HG02885 (cell line): Measurements from ENCODE around the gene PRSS12.
"Not testable (repeated sequence)": the region's sequence is repeated elsewhere in the genome, so short reads cannot be mapped to it uniquely, and the experiment has no call there.

Source experiments
- ATAC-seq: cut with Tn5 transposase; IDR thresholded peaks from one replicate; pipeline ENCODE4 v1.9.1; 2021; ENCODE audit warnings: mild to moderate bottlenecking; ENCODE audit not compliant: unreplicated experiment, poor library complexity

Gene PRSS12, protein sequence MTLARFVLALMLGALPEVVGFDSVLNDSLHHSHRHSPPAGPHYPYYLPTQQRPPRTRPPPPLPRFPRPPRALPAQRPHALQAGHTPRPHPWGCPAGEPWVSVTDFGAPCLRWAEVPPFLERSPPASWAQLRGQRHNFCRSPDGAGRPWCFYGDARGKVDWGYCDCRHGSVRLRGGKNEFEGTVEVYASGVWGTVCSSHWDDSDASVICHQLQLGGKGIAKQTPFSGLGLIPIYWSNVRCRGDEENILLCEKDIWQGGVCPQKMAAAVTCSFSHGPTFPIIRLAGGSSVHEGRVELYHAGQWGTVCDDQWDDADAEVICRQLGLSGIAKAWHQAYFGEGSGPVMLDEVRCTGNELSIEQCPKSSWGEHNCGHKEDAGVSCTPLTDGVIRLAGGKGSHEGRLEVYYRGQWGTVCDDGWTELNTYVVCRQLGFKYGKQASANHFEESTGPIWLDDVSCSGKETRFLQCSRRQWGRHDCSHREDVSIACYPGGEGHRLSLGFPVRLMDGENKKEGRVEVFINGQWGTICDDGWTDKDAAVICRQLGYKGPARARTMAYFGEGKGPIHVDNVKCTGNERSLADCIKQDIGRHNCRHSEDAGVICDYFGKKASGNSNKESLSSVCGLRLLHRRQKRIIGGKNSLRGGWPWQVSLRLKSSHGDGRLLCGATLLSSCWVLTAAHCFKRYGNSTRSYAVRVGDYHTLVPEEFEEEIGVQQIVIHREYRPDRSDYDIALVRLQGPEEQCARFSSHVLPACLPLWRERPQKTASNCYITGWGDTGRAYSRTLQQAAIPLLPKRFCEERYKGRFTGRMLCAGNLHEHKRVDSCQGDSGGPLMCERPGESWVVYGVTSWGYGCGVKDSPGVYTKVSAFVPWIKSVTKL

DNA sequence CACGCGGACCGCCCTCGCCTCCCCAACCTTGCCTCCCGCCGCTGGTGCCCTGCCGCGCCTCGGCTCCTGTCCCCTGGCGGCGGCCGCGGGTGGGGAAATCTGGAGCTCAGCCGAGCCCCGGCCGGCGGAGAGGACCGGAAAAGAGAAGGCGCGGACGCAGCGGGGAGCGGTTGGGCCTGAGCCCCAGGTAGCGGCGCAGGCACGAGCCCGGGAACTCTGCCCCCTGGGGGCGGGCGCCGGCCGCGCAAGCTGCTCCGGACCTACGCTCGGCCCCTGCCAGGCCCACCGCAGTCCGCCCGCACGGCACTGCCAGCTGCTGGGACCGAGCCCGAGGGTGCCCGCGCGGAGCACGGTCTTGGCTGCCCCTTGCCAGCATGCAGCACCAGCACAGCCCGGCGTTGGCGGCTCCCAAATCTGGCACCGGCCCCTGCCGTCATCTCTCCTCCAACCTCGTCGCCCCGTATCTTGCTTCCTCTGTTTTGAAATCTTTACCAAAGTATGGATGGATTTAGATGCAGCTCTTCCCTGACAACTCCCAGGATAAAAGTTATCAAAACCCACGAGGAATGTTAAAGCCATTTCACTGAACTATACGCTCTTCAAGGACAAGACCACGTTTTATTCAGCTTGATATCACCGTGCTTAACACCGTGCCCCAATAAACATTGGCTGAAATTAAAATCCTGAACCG, at the start of gene PRSS12:
PRSS12 (minus strand) TSS at position 161 of the 691 bp plus-strand sequence. CDS start 283 bp downstream, outside the sequence.
- ATAC-seq: peak; percentile 98

DNA sequence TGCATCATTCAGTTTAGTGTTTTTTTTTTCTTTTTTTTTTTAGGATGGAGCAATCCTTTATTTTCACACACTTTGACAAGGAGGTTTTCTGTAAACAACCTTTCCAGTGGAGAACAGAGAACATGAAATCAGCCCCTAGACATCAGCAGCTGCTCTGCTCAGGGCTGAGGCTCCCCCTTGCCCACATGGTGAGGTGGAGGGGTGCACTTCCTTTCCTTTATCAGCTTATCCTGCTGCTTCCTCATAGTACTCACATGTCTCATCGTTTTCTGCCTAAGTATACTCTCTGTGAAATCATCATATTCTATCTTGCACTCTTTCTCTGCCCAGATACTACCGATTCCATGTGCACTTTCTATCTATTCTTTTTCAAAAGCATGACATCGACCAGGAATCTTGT, 47.6 kb upstream of the PRSS12 start:
- no peak for ATAC-seq

DNA sequence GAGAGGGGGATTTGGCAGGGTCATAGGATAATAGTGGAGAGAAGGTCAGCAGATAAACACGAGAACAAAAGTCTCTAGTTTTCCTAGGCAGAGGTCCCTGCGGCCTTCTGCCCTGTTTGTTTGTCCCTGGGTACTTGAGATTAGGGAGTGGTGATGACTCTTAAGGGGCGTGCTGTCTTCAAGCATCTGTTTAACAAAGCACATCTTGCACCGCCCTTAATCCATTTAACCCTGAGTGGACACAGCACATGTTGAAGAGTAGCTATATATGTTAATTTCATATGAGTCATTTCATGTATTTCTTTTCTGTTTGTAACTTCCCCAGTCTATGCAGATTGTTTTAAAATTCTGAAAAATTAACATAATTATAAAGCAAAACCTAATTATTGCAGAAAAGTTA, 47.1 kb upstream of the PRSS12 start:
- ATAC-seq: not testable (repeated sequence)

DNA sequence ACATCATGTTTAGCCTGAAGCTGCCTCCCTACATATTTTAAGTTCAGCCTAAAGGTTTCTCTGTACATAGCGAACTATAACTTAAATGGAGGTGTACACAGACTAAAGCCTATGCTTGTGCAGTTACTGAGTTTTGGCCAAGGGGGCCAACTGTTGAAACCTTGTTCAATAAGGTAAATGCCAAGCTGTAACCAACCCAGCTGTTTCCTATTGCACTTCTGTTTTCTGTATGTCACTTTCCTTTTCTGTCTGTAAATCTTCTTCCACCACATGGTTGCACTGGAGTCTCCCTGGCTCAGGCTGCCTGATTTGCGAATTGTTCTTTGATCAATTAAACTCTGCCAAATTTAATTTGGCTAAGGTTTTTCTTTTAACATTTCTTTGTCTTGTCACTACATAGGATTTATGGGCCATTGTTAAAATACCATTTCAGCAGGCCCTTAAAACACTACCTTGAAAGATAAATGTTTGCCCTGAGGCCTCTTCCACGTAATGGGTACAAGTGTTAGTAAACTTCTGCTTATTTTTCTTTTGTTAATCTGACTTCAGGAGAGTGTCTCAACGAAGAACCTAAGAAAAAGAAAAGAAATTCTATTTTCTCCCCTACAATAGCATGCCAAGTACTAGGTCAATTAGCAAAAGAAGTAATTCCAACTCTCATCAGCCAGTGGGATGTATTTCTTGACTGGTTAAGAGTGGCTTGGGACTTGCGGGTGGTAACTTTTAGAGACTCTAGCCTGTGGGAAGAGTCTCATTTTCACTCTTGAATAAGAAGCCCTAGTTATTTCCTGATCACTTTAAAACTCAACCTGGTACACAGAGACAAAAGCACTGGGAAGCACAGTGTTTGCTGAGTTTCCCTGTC, 45.7 kb upstream of the PRSS12 start:
- peak; percentile 85 for ATAC-seq

DNA sequence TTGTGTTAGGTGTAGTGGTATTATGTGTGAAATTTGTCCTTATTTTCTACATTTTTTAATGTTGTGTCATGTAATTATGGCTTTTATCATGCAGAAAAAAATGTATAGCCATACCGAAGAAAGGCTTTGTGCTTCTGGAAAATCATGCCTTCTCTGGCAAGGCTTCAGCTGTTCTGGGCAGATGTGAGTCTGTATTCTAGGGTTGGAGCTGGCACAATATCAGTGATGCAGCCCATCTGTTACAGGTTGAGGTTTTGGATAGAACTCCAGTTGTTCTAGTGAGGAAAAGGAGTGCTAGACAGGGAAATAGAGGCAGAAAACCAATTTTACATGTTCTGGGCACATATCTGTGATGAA, 44.8 kb upstream of the PRSS12 start:
- no peak for ATAC-seq

DNA sequence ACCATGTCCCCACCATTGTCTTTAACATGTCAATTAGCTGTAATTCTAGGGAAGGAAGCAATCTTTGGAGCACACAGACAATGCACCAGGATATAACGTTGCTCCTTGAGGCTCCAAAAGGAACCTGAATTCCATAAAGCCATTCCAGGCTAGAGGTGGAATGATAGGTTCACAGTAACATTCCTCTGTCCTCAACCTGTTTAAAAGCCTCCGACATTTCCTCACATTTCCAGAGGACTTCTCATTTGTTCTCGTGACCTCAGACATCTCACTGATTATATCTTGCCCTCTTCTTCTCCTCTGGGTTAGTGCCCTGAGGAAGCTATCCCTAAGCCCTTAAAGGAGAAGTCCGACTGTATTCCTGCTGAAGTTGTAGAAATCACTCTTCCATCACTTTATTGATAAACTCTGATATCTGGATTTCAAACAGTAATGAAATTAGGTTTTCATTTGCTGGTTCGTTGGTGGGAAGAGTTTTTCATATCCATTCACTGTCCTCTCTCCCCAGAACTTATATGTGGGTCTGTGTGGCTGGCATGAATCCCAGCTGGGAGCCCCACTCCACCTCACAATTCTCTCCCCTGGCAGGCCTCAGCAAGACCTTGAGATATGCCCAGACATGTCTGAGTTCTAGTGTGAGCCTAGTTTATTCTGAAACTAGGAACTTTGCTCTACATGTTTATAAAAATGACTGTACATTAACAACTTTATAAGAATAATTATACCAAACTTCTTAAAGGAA, 44.2 kb upstream of the PRSS12 start:
- no peak for ATAC-seq

DNA sequence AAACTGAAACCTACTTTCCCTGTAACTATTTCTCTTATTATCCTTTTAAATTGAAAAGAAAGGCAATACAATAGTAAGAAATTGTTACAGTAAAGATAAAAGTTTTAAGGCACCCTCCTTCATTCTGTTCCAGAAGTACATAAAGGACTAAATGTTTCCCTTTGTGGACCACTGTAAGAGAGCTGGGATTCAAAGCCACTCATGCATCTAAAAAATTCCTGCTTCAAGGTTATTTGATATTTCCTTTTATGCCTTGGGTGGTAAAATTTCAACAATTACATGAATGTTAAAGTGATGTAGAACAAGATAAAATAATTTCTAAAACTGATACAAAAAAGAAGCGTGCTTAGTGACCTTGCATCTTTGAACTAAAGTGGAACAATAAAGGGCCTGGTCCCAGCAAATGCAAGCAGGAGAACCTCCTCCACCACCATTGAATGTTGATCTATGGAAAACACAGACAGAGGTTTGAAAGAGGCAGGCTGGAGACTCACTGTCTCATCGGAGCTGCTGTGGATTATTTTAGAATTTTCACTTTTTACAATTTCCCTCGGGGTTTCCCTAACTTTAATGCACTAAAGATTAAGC, 42.3 kb upstream of the PRSS12 start:
- ATAC-seq: no peak

DNA sequence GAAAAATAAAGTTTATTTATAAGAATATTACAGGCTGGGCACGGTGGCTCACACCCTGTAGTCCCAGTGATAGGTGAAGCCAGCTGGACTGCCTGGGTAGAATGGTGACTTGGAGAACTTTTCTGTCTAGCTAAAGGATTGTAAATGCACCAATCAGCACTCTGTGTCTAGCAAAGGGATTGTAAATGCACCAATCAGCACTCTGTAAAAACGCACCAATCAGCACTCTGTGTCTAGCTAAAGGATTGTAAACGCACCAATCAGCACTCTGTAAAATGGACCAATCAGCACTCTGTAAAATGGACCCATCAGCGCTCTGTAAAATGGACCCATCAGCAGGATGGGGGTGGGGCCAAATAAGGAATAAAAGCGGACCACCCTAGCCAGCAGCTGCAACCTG, 39.7 kb upstream of the PRSS12 start:
- not testable (repeated sequence) for ATAC-seq

DNA sequence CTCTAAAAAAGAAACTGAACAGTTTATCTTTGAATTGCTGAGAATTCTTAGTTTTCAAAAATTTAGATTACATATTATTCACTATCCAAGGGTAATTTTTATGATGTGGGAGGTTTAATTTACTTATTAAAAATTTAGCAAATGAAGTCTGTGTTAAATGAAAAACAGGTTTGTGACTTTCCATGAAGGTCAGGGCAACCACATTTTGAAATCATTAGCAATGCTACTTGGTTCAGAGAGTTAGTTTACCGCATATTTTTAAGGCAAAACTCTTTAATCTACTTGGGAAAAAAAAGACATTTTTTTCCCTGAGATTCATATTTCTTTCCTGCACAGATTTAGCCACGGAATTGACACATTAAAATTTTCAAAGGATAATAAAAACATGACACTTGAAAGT, 37.3 kb upstream of the PRSS12 start:
- ATAC-seq: no peak

DNA sequence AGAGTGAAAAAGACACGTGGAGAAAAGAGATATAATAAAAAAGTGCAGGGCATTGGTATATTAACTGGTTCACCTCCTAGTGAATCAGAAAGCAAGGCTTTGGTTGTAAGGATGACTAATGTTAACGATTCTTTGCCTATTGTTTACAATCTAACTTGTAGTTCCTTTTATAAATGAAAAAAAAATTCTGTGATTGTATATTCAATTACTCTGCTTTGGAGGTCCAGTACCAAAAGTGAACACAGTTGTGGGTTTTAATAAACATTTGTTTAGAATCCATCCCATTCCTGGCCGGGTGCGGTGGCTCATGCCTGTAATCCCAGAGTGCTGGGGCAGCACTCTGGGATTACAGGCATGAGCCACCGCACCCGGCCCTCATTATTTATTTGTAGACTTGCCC, 36.9 kb upstream of the PRSS12 start:
- ATAC-seq: no peak

DNA sequence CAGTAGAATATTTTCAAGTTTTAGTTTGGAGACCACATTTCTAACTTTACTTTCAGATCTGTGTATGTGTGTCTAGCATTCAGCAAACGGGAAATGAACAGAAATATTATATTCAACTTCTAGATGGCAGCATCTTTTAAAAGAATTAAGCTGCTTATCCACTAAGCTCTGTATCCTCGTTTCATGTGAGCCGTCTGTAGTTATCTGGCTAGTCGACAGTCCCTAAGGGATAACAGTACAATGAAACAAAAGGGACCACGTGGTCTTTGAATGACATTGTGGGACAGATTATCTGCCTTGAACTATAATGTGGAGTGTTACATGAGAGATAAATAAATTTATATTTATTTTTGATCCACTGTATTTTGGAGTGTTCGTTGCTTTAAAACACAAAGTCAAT, 35.8 kb upstream of the PRSS12 start:
- ATAC-seq: no peak

DNA sequence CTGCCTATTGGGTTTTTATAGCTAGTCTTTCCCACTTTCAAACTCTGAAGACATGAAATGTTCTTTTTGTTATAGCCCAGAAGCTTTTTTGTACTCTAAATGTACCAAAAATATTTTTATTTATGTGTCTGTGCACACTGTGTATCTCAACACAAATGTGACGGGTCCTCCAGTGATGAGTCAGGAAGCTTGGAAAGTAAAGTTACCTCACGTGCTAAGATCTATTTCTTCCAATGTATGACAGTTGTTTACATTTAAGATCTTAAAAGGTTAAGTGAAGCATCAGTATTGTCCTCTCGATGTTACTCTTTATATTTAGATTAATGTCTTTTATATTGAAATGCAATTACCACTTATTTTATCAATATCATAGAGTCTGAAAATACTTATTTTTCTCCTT, 29.1 kb upstream of the PRSS12 start:
- ATAC-seq: no peak

DNA sequence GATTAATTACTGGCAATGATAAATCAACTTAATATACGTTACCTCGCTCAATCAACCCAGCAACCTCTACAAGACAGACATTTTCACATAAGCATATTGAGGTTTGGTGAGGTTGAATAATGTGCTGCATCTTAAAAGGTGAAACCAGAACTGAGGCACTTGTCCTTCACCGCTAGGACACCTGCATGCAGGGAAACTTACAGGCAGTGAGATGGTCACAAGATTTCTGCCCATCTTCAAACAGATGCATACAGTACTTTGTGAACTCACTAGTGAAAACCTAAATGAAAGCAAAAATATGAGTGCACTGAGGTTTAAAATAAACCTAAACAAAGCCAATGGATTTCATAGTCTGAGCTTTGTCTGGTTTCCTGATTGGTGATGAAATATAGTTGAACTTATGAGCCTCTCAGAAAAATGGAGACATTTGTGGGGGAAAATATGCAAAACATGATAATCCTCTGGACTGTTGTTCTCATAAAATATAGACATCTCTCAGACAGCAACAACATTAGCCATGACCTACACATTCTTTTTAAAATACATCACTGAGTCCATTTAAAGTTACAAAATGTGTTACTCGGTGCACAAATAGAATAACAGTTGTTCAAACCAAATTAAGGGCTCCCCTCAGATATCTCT, 20.9 kb upstream of the PRSS12 start:
- ATAC-seq: no peak

DNA sequence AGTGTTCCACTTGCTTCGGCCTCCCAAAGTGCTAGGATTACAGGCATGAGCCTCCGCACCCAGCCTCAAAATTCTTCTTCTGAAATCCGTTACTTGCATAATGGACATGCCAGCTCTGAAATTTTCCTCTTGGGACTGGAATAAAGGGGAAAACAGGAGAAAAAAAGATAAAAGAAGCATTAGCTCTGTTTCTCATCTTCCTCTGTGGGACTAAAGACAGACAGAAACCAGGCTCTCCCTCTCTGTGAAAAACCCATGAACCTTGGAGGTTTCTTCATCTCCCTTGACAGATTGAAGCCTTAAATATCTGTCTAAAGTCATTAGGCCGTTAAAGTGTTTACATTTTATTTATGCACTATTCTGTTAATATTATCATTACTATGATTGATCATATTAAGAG, 19.4 kb upstream of the PRSS12 start:
- no peak for ATAC-seq

DNA sequence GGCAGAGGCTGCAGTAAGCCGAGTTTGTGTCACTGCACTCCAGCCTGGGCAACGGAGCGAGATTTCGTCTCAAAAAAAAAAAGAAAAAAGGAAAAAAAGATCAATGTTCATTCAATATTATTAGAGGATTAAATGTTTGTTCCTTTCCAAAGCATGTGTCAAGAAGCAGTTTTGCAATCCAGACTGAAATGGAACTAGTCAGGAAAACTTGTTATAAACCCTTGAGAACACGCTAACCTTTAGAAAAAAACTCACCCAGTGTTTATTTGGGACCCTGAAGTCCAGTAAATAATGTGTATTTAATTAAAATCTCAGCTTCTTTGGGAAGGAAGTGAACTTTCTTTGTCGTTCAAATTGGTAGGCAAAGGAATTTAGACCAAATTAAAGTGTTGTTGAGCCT, 16.4 kb upstream of the PRSS12 start:
- ATAC-seq: no peak

DNA sequence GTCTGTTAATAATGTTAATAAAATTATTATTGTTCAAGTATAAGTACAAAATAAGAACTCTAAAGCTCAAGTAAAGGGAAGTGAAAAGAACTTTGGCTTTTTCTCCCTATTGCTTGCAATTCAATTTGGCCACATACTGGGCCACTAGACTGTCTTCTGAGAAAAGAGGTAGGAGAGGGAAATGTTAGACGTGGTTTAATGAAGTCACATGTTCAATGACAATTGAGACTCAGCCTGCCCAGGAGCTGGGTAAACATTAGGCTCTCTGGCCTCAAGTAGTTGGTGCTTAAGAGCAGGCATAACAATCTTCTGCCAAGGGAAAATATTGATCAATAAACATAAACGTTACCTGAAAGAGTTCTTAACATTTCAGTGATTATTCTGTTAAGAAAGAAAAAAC, 15.1 kb upstream of the PRSS12 start:
- ATAC-seq: no peak

DNA sequence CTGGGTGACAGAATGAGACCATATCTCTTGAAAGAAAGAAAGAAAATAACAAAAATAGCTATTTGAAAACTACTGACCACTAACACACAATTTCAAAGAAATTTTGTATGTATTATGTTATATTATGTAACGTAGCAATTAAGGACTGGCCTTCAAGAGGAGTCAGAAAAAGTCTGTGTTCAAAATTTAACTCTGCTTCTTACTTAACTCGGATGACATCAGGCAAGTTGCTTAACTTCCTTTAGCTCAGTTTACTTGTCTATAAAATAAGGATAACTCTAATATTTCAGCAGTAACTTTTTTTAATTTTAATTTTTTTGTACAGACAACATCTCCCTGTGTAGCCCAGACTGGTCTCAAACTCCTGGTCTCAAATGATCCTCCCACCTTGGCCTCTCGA, 14.6 kb upstream of the PRSS12 start:
- ATAC-seq: no peak

DNA sequence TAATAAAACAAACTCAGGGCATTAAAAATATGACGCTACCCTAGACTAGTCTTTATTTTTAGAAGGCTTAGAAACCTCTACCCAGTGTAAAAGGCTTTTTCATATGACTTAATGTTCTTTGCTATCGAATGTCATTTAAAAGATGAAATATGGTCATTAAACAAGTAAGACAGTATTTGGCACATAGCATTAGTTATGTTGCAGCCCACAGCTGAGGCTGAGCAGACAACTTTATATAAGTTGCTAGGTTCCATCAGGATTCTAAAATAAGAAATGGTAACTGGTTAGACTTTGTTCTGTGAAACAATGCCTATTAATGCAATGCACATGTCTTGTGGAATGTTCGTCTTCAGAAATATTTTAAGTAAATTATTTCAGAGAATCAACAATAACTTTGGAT, 10.4 kb upstream of the PRSS12 start:
- ATAC-seq: no peak

DNA sequence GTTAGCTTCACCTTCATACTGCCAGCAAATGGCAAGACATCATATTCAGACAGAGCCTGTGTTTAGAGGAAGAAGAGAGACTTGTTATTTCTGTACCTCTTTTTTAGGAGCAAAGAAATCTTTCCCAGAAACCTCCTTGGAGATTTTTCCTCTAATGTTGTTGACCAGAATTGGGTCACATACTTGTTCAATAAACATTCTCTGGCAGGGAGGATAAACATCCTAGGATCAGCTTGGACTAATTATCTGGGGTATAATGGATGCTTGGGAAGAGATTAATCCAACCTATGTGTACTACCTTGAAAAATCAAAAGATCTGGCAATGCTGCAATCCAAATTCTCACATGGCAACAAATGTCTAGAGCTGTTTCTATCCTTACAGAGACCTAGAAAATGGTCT, 8.4 kb upstream of the PRSS12 start:
- no peak for ATAC-seq
